Measurements from ENCODE around the gene RAC2.
"Not testable (repeated sequence)": the region's sequence is repeated elsewhere in the genome, so short reads cannot be mapped to it uniquely, and the experiment has no call there.

Gene RAC2

DNA sequence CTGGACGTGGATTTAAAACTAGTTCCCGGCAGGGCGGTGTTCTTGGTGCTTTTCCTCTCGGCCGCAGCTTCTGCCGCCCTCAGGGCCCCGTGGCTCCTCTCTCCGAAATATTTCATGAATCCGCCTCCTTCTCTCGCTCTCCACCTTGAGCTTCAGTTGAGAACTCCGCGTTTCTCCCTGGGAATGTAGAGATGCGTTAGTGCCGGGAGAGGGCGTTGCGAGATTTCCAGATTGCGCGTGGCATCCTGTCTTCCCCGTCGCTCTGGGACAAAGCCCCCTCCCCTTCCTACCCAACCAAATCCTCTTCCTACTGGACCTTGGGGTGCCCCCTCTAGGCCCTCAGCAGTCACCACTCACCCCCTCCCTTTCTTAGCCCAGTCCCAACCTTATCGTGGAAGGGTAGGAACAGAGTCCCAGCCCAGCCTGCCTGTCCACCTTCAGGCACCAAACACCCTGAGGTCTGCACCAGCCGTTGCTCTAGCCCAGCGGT is 15.5 kb upstream of the RAC2 start:
- Histone ChIP-seq H3K4me1 (ENCODE audit: control insufficient read depth, insufficient read depth, low read length) (no peaks in the 10 kb centered on the region), H3K36me3 (ENCODE audit: control insufficient read depth, insufficient read depth, low read length) (no peaks in the 10 kb centered on the region), H3K9ac (ENCODE audit: low read length) (no peak overlapping the region), H3K27ac (ENCODE audit: low read depth, low read length) (no peak overlapping the region), H3K4me3 (ENCODE audit: low read length) (no peak overlapping the region), H3K27me3 (ENCODE audit: control insufficient read depth, insufficient read depth, low read length) (peaks cover 17% of the 10 kb centered on the region)

DNA sequence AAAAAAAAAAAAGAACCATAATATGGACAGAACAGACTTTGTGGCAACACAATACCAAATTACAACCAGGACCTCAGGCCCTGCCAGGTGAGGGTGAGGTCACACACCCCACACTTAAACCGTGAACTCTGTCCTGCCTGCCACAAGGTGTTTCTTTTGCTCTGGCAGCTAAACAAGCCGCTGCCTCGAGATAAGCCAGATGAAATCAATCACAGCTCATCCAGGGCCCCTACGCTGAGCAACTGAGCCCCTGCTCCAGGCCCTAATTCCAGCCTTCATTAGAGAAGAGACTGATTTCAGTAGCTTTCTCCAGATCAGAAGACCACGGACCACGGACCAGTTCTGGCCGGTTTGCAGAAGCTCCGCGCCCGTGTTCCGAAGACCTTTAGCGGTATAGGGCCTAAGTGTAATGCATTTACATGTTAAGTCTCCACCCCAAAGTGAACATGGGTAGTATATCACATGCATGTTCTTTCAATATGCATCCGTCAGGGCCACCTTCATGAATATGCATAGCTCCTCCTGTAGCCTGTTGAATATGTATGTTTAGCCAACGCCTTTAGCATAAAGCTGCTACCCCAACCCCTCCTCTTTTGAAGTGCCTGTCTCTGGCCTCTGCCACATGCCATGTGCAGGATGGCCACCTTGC is 14.8 kb upstream of the RAC2 start:
- Histone ChIP-seq H3K9ac (ENCODE audit: low read length) (no peak overlapping the region), H3K36me3 (ENCODE audit: control insufficient read depth, insufficient read depth, low read length) (no peaks in the 10 kb centered on the region), H3K27ac (ENCODE audit: low read depth, low read length) (no peak overlapping the region), H3K4me3 (ENCODE audit: low read length) (no peak overlapping the region), H3K4me1 (ENCODE audit: control insufficient read depth, insufficient read depth, low read length) (no peaks in the 10 kb centered on the region), H3K27me3 (ENCODE audit: control insufficient read depth, insufficient read depth, low read length) (peaks cover 17% of the 10 kb centered on the region)

DNA sequence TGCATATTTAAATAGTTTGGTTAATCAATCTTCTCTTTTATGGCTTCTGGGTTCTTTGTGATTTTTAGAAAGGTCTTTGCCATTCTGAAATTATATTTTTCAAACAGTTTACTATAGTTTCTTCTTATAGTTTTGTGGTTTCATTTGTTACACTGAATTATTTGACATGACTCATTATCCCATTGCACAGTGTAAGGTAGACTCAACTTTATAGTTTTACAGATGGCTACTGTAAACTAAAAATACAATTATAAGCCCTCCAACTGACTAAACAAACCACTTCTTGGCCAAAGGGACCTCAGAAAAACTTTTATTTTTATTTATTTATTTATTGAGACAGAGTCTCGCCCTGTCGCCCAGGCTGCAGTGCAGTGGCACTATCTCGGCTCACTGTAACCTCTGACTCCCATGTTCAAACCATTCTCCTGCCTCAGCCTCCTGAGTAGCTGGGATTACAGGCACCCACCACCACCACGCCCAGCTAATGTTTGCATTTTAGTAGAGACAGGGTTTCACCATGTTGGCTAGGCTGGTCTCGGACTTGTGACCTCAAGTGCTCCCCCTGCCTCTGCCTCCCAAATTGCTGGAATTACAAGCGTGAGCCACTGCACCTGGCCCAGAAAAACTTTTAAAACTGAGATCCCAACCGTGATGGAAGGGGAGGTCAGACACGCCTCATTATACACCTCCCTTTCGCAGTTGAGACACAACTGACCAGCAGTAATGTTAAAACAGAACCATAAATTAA is 14.1 kb upstream of the RAC2 start:
- no peaks in the 10 kb centered on the region for H3K36me3 ChIP-seq (ENCODE audit: control insufficient read depth, insufficient read depth, low read length)
- no peak overlapping the region for H3K9ac ChIP-seq (ENCODE audit: low read length)
- H3K4me3 ChIP-seq (ENCODE audit: low read length): no peak overlapping the region
- peaks cover 17% of the 10 kb centered on the region for H3K27me3 ChIP-seq (ENCODE audit: control insufficient read depth, insufficient read depth, low read length)
- no peaks in the 10 kb centered on the region for H3K4me1 ChIP-seq (ENCODE audit: control insufficient read depth, insufficient read depth, low read length)
- no peak overlapping the region for H3K27ac ChIP-seq (ENCODE audit: low read depth, low read length)

DNA sequence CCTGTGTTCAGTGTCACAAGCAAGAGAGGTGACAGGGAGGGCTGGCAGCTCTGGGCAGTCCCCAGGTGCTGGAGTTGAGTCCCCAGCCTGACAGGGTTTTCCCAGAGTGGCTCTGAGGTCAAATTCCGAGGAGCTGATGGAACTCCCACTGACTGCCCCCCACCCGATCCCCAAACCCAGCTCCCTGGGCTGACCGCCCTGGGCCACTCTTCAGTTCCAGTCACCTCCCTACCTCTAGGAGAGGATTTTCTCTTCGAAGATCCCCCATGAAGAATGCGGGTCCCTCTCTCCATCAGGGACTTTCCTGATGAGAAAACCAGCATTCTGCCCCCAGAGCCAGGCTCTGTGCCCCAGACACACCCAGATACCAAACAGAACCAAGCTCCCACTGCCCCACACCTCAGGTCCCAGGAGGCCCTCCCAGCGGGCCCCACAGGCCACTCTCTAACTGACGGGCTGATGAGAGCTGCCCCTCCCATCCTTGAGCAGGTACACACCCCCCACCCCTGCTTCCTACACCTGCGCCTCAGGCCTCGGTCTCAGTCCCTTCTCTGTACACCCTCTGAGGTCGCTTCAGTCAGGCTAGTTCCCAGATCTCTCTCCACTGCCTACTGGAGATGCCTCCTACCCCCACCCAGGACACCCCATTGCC is 12.1 kb upstream of the RAC2 start:
- H3K36me3 ChIP-seq (ENCODE audit: control insufficient read depth, insufficient read depth, low read length): no peaks in the 10 kb centered on the region
- H3K27ac ChIP-seq (ENCODE audit: low read depth, low read length): no peak overlapping the region
- no peaks in the 10 kb centered on the region for H3K4me1 ChIP-seq (ENCODE audit: control insufficient read depth, insufficient read depth, low read length)
- H3K9ac ChIP-seq (ENCODE audit: low read length): no peak overlapping the region
- H3K27me3 ChIP-seq (ENCODE audit: control insufficient read depth, insufficient read depth, low read length): peaks cover 12% of the 10 kb centered on the region
- no peak overlapping the region for H3K4me3 ChIP-seq (ENCODE audit: low read length)

DNA sequence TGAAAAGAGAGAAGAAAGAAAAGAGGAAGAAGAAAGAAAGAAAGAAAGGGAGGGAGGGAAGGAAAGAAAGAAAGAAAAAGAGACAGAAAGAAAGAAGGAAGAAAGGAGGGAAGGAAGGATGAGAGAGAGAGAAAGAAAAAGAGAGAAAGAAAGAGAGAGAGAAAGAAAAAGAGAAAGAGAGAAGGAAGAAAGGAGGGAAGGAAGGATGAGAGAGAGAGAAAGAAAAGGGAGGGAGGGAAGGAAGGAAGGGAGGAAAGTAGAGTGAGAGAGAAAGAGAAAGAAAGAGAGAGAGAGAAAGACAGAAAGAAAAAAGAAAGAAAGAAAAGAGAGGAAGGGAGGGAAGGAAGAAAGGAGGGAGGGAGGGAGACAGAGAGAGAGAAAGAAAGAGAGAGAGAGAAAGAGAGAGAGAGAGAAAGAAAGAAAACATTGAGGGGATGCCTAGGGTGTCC is 11.5 kb upstream of the RAC2 start:
- Histone ChIP-seq H3K4me3 (ENCODE audit: low read length) (no peak overlapping the region), H3K27ac (ENCODE audit: low read depth, low read length) (no peak overlapping the region), H3K9ac (ENCODE audit: low read length) (no peak overlapping the region), H3K27me3 (ENCODE audit: control insufficient read depth, insufficient read depth, low read length) (peaks cover 7% of the 10 kb centered on the region), H3K4me1 (ENCODE audit: control insufficient read depth, insufficient read depth, low read length) (no peaks in the 10 kb centered on the region), H3K36me3 (ENCODE audit: control insufficient read depth, insufficient read depth, low read length) (no peaks in the 10 kb centered on the region)

DNA sequence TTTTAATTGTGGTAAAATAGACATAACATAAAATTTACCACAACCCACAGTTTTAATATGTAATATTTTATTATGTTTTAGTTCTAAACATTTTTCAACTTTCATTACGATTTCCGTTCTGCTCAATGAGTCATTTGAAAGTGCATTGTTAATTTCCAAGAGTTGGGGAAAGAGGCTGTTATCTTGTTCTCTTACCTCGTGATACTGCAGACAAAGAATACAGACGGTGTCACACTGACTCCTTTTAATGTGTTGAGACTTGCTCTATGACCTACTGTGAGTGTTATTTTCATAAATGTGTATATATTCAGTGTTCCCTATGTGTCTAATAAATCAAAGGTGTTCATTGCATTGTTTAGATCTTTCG is 10.8 kb upstream of the RAC2 start:
- H3K4me1 ChIP-seq (ENCODE audit: control insufficient read depth, insufficient read depth, low read length): no peaks in the 10 kb centered on the region
- H3K4me3 ChIP-seq (ENCODE audit: low read length): no peak overlapping the region
- H3K36me3 ChIP-seq (ENCODE audit: control insufficient read depth, insufficient read depth, low read length): no peaks in the 10 kb centered on the region
- H3K27ac ChIP-seq (ENCODE audit: low read depth, low read length): no peak overlapping the region
- peaks cover 5% of the 10 kb centered on the region for H3K27me3 ChIP-seq (ENCODE audit: control insufficient read depth, insufficient read depth, low read length)
- no peak overlapping the region for H3K9ac ChIP-seq (ENCODE audit: low read length)

DNA sequence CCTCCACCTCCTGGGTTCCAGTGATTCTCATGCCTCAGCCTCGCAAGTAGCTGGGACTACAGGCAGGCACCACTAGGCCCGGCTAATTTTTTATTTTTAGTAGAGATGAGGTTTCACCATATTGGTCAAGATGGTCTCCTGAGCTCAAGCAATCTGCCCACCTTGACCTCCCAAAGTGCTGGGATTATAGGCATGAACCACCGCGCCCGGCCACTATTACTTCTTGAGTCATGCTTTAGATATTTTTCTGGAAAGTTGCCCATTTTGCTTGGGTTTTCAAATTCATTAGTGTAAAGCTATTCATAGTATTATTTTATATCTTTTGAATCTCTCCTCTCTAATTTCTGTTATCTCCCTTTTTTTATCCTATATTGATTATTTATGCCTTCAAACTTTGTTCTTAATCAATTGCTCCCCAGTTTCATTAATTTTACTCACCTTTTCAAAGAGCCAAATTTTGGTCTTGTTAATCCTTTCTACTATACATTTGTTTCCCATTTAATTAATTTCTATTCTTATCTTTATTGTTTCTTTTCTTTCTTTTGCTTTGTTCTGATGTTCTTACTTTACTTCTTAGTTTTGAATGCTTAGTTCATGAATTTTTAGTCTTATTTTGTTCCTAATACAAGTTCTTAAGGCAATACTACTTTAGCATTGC is 10.3 kb upstream of the RAC2 start:
- Histone ChIP-seq H3K27me3 (ENCODE audit: control insufficient read depth, insufficient read depth, low read length) (peaks cover under 1% of the 10 kb centered on the region), H3K9ac (ENCODE audit: low read length) (no peak overlapping the region), H3K4me1 (ENCODE audit: control insufficient read depth, insufficient read depth, low read length) (no peaks in the 10 kb centered on the region), H3K36me3 (ENCODE audit: control insufficient read depth, insufficient read depth, low read length) (no peaks in the 10 kb centered on the region), H3K4me3 (ENCODE audit: low read length) (no peak overlapping the region), H3K27ac (ENCODE audit: low read depth, low read length) (no peak overlapping the region)

DNA sequence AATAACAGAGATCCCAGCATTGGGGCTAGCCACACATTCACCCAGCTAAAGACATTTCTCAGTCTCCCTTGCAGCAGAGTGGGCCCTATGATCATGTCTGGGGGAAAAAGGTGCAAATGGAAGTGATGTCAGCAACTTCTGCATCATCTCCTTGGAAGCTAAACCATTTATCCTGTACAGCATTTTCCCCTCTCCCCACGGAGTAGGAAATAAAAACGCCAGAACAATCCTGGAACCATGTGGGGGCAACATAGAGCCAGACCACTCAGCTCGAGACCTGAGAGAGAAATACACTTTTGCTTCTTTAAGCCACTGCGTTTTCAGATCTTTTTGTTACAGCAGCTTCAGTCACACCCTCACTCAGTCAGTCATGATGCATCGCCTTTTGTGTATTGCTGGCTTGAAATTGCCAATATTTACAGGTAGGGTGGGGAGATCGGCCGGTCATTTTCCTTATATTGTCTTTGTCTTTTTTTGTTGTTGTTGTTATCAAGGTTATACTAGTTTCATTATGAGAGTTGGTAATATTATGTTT is 9.1 kb upstream of the RAC2 start:
- H3K36me3 ChIP-seq (ENCODE audit: control insufficient read depth, insufficient read depth, low read length): no peaks in the 10 kb centered on the region
- H3K27me3 ChIP-seq (ENCODE audit: control insufficient read depth, insufficient read depth, low read length): no peaks in the 10 kb centered on the region
- H3K9ac ChIP-seq (ENCODE audit: low read length): no peak overlapping the region
- H3K4me1 ChIP-seq (ENCODE audit: control insufficient read depth, insufficient read depth, low read length): no peaks in the 10 kb centered on the region
- H3K27ac ChIP-seq (ENCODE audit: low read depth, low read length): no peak overlapping the region
- no peak overlapping the region for H3K4me3 ChIP-seq (ENCODE audit: low read length)

DNA sequence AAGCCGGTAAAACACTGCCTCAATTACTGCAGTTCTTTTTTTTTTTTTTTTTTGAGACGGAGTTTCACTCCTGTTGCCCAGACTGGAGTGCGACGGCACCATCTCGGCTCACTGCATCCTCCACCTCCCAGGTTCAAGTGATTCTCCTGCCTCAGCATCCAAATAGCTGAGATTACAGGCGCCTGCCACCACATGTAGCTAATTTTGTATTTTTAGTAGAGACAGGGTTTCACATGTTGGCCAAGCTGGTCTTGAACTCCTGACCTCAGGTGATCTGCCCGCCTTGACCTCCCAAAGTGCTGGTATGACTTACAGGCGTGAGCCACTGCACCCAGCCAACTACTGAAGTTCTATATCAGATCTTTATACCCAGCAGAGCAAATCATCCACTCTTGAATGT is 7.8 kb upstream of the RAC2 start:
- H3K27ac ChIP-seq (ENCODE audit: low read depth, low read length); H3K36me3 ChIP-seq (ENCODE audit: control insufficient read depth, insufficient read depth, low read length); H3K9ac ChIP-seq (ENCODE audit: low read length); H3K4me1 ChIP-seq (ENCODE audit: control insufficient read depth, insufficient read depth, low read length); H3K27me3 ChIP-seq (ENCODE audit: control insufficient read depth, insufficient read depth, low read length); H3K4me3 ChIP-seq (ENCODE audit: low read length): not testable (repeated sequence)

DNA sequence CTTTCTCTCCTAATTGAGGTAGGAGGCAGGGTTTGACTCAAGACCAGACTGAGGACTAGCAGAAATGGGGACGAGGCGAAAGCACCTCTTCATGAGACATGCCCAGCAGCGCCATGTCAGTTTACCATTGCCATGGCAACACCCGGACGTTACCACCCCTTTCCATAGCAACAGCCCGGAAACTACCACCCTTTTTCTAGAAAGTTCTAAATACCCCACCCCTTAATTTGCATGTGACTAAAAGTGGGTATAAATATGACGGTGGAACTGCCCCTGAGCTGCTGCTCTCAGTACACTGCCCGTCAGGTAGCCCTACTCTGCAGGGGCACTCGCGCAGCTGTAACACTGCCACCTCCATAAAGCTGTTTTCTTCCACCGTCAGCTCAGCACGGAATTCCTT is 5.9 kb upstream of the RAC2 start:
- no peak overlapping the region for H3K27ac ChIP-seq (ENCODE audit: low read depth, low read length)
- H3K4me1 ChIP-seq (ENCODE audit: control insufficient read depth, insufficient read depth, low read length): no peaks in the 10 kb centered on the region
- no peak overlapping the region for H3K4me3 ChIP-seq (ENCODE audit: low read length)
- no peaks in the 10 kb centered on the region for H3K36me3 ChIP-seq (ENCODE audit: control insufficient read depth, insufficient read depth, low read length)
- H3K27me3 ChIP-seq (ENCODE audit: control insufficient read depth, insufficient read depth, low read length): no peaks in the 10 kb centered on the region
- H3K9ac ChIP-seq (ENCODE audit: low read length): no peak overlapping the region

DNA sequence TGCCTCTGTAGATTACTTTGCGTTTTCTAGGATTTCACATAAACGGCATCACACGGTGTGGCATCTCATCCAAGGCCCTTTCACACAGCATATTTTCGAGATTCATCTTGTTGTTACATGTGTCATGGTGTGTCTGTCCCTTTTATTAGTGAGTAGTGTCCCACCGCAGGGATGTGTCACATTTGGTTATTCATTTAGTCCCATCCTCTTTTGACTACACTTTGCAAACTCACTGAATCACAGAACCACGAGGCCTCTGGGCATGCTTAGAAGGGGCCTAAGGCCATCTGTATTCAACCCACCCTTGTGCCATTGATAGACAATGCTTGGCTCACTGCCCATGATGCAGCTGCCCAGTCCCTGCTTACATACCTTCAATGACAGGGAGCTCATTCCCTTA is 4.2 kb upstream of the RAC2 start:
- Histone ChIP-seq H3K36me3 (ENCODE audit: control insufficient read depth, insufficient read depth, low read length) (no peaks in the 10 kb centered on the region), H3K27ac (ENCODE audit: low read depth, low read length) (no peak overlapping the region), H3K27me3 (ENCODE audit: control insufficient read depth, insufficient read depth, low read length) (peaks cover 6% of the 10 kb centered on the region), H3K4me1 (ENCODE audit: control insufficient read depth, insufficient read depth, low read length) (no peaks in the 10 kb centered on the region), H3K4me3 (ENCODE audit: low read length) (no peak overlapping the region), H3K9ac (ENCODE audit: low read length) (no peak overlapping the region)

DNA sequence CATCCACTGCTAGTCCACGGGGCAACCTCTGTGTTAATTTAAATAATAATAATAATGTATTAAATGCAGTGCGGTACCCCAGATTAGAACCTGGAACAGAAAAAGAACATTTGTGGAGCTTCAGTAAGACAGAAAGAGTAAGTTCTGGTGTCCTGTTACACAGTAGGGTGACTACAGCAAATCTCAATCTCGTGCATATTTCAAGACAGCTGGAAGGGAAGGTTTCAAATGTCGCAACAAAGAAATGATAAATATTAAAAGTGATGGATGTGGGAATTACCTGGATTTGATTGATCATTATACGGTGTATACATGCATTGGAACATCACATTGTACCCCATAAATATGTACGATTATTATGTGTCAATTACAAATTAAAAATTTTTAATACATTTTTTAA is 1.7 kb upstream of the RAC2 start:
- H3K9ac ChIP-seq (ENCODE audit: low read length): no peak overlapping the region
- H3K27me3 ChIP-seq (ENCODE audit: control insufficient read depth, insufficient read depth, low read length): peaks cover 6% of the 10 kb centered on the region
- H3K4me3 ChIP-seq (ENCODE audit: low read length): no peak overlapping the region
- no peaks in the 10 kb centered on the region for H3K36me3 ChIP-seq (ENCODE audit: control insufficient read depth, insufficient read depth, low read length)
- no peak overlapping the region for H3K27ac ChIP-seq (ENCODE audit: low read depth, low read length)
- H3K4me1 ChIP-seq (ENCODE audit: control insufficient read depth, insufficient read depth, low read length): no peaks in the 10 kb centered on the region
